Ovary (tissue), 9 donors: ENCODE measurements around the gene CTDSPL. TPM values are rescaled to one million over a fixed set of nuclear protein-coding genes. Genes with fewer than 3 reads are reported as not detected.
"Not testable (repeated sequence)": the region's sequence is repeated elsewhere in the genome, so short reads cannot be mapped to it uniquely, and the experiment has no call there.

ENCODE experiments used
- DNase-seq, 5 donors: peaks; one replicate each; pipeline ENCODE4 v3.0.0-alpha.2; 2019 to 2020
- H3K27ac ChIP-seq, 2 donors: fragments of 200-600 bp; one replicate each; pipeline versions ENCODE4 v1.5.1 to v1.8.0; 2019 to 2022
- H3K27me3 ChIP-seq: fragments of 200-600 bp; one replicate; pipeline ENCODE4 v1.8.0; 2022
- H3K36me3 ChIP-seq: fragments of 200-600 bp; sonication (generic); one replicate; pipeline ENCODE4 v1.5.1; 2019
- H3K4me1 ChIP-seq: one replicate; pipeline ENCODE4 v1.8.1; 2013; ENCODE audit warnings: mild to moderate bottlenecking, moderate library complexity; ENCODE audit not compliant: insufficient read depth
- H3K4me3 ChIP-seq: fragments of 200-600 bp; sonication (generic); one replicate; pipeline ENCODE4 v1.5.1; 2017
- H3K9me3 ChIP-seq, 2 donors: fragments of 200-600 bp in 1 of 2; sonication (generic) in 1 of 2; one replicate each; pipeline versions ENCODE4 v1.5.1 to v1.8.1; 2013 to 2019; ENCODE audit warnings: mild to moderate bottlenecking in 1 of 2, moderate library complexity in 1 of 2
- CTCF ChIP-seq, 3 donors: fragments of 450-650 bp in 2 of 3; fragments of 200-600 bp in 1 of 3; IDR thresholded peaks; one replicate each; pipeline versions ENCODE4 v1.5.1 to v1.8.0; 2016 to 2022; ENCODE audit warnings: antibody characterized with exemption in 3 of 3, mild to moderate bottlenecking in 1 of 3
- EP300 ChIP-seq: sonication (generic); formaldehyde crosslinking; IDR thresholded peaks from one replicate; pipeline ENCODE4 v1.6.1; 2017; ENCODE audit warnings: antibody characterized with exemption
- POLR2A ChIP-seq: fragments of 450-650 bp; IDR thresholded peaks from one replicate; pipeline ENCODE4 v1.6.1; 2017; ENCODE audit warnings: antibody characterized with exemption, mild to moderate bottlenecking, moderate library complexity
- WGBS, 3 donors: extraction: QIAGEN DNeasy Blood & Tissue Kit in 1 of 3; methylation state at CpG; one replicate each; pipeline versions ENCODE4 v1.1.5 to v1.1.7; 2013 to 2017; 5-methylcytosine and 5-hydroxymethylcytosine counted together
- intact Hi-C, 4 donors: fragments of 100-400 bp; cut with DNase I; formaldehyde crosslinking; loops; one replicate each; pipeline versions ENCODE4 v1.11.0 to v1.15.1; 2022 to 2023
- polyA plus RNA-seq, 2 donors: library from polyadenylated mRNA; stranded (reverse); fragments of 200-250 nt in 1 of 2; fragments of 350-450 nt in 1 of 2; fragmentation: Illumina TruSeq in 1 of 2; extraction: RNeasy Lipid Tissue Mini Kit (QIAGEN cat#74804) in 1 of 2; gene quantifications; one replicate each; pipeline ENCODE4 v1.2.3, GENCODE V29; 2013 to 2014
- total RNA-seq, 7 donors: library from RNA; depleted of rRNA in 2 of 7; stranded (reverse); fragments of >200 nt in 2 of 7; fragmentation: NEBNext Ultra II Directional in 3 of 7; extraction: Animal tissue kit (Norgen Biotek cat#: 25700) in 3 of 7; gene quantifications; one replicate each; pipeline versions ENCODE4 v1.1.0 to v1.2.4, GENCODE V29; 2016 to 2023
- donor health status: DM: no; HTN: no; CAD: no; lungs with moderate emphysema.
- donor health status: DM: no; HTN: no; CAD: no.
- donor health status: Bipolar disorder and iron deficiency.
- donor health status: DM: yes; HTN: yes; CAD: no.
- donor health status: DM: no; HTN: no; CAD: no.
- donor health status: DM: yes; HTN: yes; CAD: no.

The CTDSPL gene
- total and polyA plus RNA-seq, 9 donors: 14.8 to 41.1 (median 34.2) TPM

GRCh38 chr3:37968199-37968598 is 106.5 kb downstream of the CTDSPL start:
- H3K27ac ChIP-seq: no peak overlapping the region
- no peaks in the 10 kb centered on the region for H3K4me1 ChIP-seq
- intact Hi-C loops: loop anchor here in 3 of 4 donors (2.0 to 10.0 kb wide), 3 partner anchors 111 to 113 kb away; no protein-coding TSS in a partner anchor
- H3K4me3 ChIP-seq: no peak overlapping the region
- 90 to 92% (median 92%) methylated on average over 9 of the region's 9 CpGs for WGBS, 3 donors
- no peak for TF ChIP-seq CTCF (IDR thresholded peaks at IDR 0.05)
- no peaks in the 10 kb centered on the region for H3K36me3 ChIP-seq
- no peaks in the 10 kb centered on the region for H3K9me3 ChIP-seq
- no peak for DNase-seq
- H3K27me3 ChIP-seq: no peaks in the 10 kb centered on the region

GRCh38 chr3:37968813-37969595 is 107.3 kb downstream of the CTDSPL start:
- intact Hi-C loops: loop anchor here in 3 of 4 donors (2.0 to 10.0 kb wide), 3 partner anchors 112 to 114 kb away; no protein-coding TSS in a partner anchor
- Histone ChIP-seq H3K4me1 (peaks cover 2% of the 10 kb centered on the region), H3K27me3 (no peaks in the 10 kb centered on the region), H3K4me3 (no peak overlapping the region), H3K36me3 (no peaks in the 10 kb centered on the region), H3K9me3 (no peaks in the 10 kb centered on the region), H3K27ac (no peak overlapping the region)
- TF ChIP-seq POLR2A: no peak
- no peak for TF ChIP-seq EP300
- no peak for DNase-seq
- 75 to 87% (median 79%) methylated on average over 15 of the region's 15 CpGs for WGBS, 3 donors

- 75 to 84% (median 76%) methylated on average over 7 of the region's 7 CpGs for WGBS, 3 donors
- Histone ChIP-seq H3K36me3 (no peaks in the 10 kb centered on the region), H3K27me3 (no peaks in the 10 kb centered on the region), H3K27ac (no peak overlapping the region), H3K9me3 (no peaks in the 10 kb centered on the region), H3K4me1 (peaks cover 2% of the 10 kb centered on the region), H3K4me3 (no peak overlapping the region)
- TF ChIP-seq EP300 (no peak), POLR2A (no peak), CTCF (IDR thresholded peaks at IDR 0.05) (no peak)
- DNase-seq: no peak
- intact Hi-C loops: loop anchor here in 3 of 4 donors (2.0 to 10.0 kb wide), 3 partner anchors 112 to 115 kb away; no protein-coding TSS in a partner anchor
These were observed 108.0 kb downstream of the CTDSPL start for GRCh38 chr3:37969596-37970100.

DNA sequence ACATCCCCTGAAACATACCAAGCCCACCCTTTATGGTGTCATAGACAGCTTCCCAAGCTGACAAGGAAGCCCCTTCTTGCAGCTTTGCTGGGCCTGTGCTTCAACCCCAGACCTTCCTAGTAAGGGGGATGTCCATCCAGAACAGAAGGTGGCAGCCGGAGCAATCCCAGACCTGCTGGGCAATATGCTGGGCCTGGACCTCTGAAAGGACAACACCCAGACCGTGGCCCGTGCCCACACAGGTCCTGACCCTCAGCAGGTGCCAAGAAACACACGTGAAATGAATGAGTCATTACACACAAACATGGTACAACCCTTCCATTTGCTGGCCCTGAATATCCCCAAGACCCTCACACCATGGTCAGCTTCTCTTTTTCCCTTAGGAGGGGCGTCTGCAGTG is 109.1 kb downstream of the CTDSPL start:
- Histone ChIP-seq H3K4me3 (no peak overlapping the region), H3K27me3 (no peaks in the 10 kb centered on the region), H3K4me1 (peaks cover 2% of the 10 kb centered on the region), H3K36me3 (no peaks in the 10 kb centered on the region), H3K9me3 (no peaks in the 10 kb centered on the region), H3K27ac (no peak overlapping the region)
- no peak for DNase-seq
- TF ChIP-seq POLR2A (no peak), EP300 (no peak), CTCF (IDR thresholded peaks at IDR 0.05) (no peak)
- 87 to 98% (median 91%) methylated on average over 5 of the region's 5 CpGs for whole genome bisulfite sequencing, 3 donors
- intact Hi-C loops: no loop called here

GRCh38 chr3:37971467-37971866 is 109.8 kb downstream of the CTDSPL start:
- no peaks in the 10 kb centered on the region for H3K36me3 ChIP-seq
- DNase-seq: no peak
- TF ChIP-seq EP300: no peak
- TF ChIP-seq POLR2A: no peak
- no peak for TF ChIP-seq CTCF (IDR thresholded peaks at IDR 0.05)
- H3K4me3 ChIP-seq: no peak overlapping the region
- peaks cover 2% of the 10 kb centered on the region for H3K4me1 ChIP-seq
- intact Hi-C loops: no loop called here
- H3K27me3 ChIP-seq: no peaks in the 10 kb centered on the region
- no peak overlapping the region for H3K27ac ChIP-seq
- H3K9me3 ChIP-seq: no peaks in the 10 kb centered on the region

- H3K4me1 ChIP-seq, H3K27me3 ChIP-seq, H3K27ac ChIP-seq, intact Hi-C loops, DNase-seq, H3K4me3 ChIP-seq, H3K9me3 ChIP-seq, H3K36me3 ChIP-seq: not testable (repeated sequence)
- WGBS, 3 donors: 90 to 96% (median 94%) methylated on average over 8 of the region's 8 CpGs
These were observed 110.4 kb downstream of the CTDSPL start for GRCh38 chr3:37972056-37972455.
